ENCODE results near the gene KCNJ18.
"Not testable (repeated sequence)": the region's sequence is repeated elsewhere in the genome, so short reads cannot be mapped to it uniquely, and the experiment has no call there.

The KCNJ18 gene

GRCh38 chr17:21705021-21705601 lies 12.8 kb downstream of the KCNJ18 start:
- DNase-seq = no peak

- DNase-seq = not testable (repeated sequence)
Observed at GRCh38 chr17:21705746-21706145, 13.4 kb downstream of the KCNJ18 start.

- not testable (repeated sequence) for DNase-seq
Observed at GRCh38 chr17:21706546-21706945, 14.2 kb downstream of the KCNJ18 start.

GRCh38 chr17:21707131-21707530 lies 14.8 kb downstream of the KCNJ18 start:
- DNase-seq = not testable (repeated sequence)

GRCh38 chr17:21707711-21708611 lies 15.6 kb downstream of the KCNJ18 start:
- DNase-seq = not testable (repeated sequence)

- not testable (repeated sequence) for DNase-seq
Observed at GRCh38 chr17:21708612-21709535, 16.6 kb downstream of the KCNJ18 start.

- not testable (repeated sequence) for DNase-seq
Observed at GRCh38 chr17:21709994-21710393, 17.7 kb downstream of the KCNJ18 start.

GRCh38 chr17:21710486-21710885 lies 18.2 kb downstream of the KCNJ18 start:
- not testable (repeated sequence) for DNase-seq

- no peak for DNase-seq
Observed at GRCh38 chr17:21711182-21711581, 18.9 kb downstream of the KCNJ18 start.

- not testable (repeated sequence) for DNase-seq
Observed at GRCh38 chr17:21713020-21713419, 20.7 kb downstream of the KCNJ18 start.

- DNase-seq = not testable (repeated sequence)
Observed at GRCh38 chr17:21713631-21714030, 21.3 kb downstream of the KCNJ18 start.

GRCh38 chr17:21714676-21715075 lies 22.4 kb downstream of the KCNJ18 start:
- DNase-seq = not testable (repeated sequence)

GRCh38 chr17:21715877-21716276 lies 23.6 kb downstream of the KCNJ18 start:
- DNase-seq = not testable (repeated sequence)

GRCh38 chr17:21718971-21719370 lies 26.6 kb downstream of the KCNJ18 start:
- not testable (repeated sequence) for DNase-seq

GRCh38 chr17:21719511-21720226 lies 27.3 kb downstream of the KCNJ18 start:
- not testable (repeated sequence) for DNase-seq

- not testable (repeated sequence) for DNase-seq
Observed at GRCh38 chr17:21720566-21720965, 28.2 kb downstream of the KCNJ18 start.

GRCh38 chr17:21722268-21722667 lies 29.9 kb downstream of the KCNJ18 start:
- DNase-seq = not testable (repeated sequence)

- DNase-seq = not testable (repeated sequence)
Observed at GRCh38 chr17:21724216-21725006, 32.1 kb downstream of the KCNJ18 start.

- not testable (repeated sequence) for DNase-seq
Observed at GRCh38 chr17:21731076-21731475, 38.8 kb downstream of the KCNJ18 start.

GRCh38 chr17:21733931-21734330 lies 41.6 kb downstream of the KCNJ18 start:
- DNase-seq = not testable (repeated sequence)

GRCh38 chr17:21735814-21736213 lies 43.5 kb downstream of the KCNJ18 start:
- DNase-seq = not testable (repeated sequence)
